Left ventricle myocardium superior (tissue), 1 donor: ENCODE measurements around the gene FOXD3. TPM values are rescaled to one million over a fixed set of nuclear protein-coding genes. Genes with fewer than 3 reads are reported as not detected.
"Not testable (repeated sequence)": the region's sequence is repeated elsewhere in the genome, so short reads cannot be mapped to it uniquely, and the experiment has no call there.

Experiments used
- ATAC-seq: fragments of 200-7000 bp; cut with Tn5 transposase; one replicate; pipeline ENCODE4 v1.9.1; 2020; ENCODE audit warnings: mild to moderate bottlenecking, moderate library complexity
- DNase-seq: peaks from one replicate; pipeline ENCODE4 v3.0.0-alpha.2; 2020
- intact Hi-C: fragments of 100-400 bp; cut with micrococcal nuclease; formaldehyde crosslinking; loops from one replicate; pipeline ENCODE4 v1.11.0; 2022
- microRNA-seq: library from miRNA; unstranded; fragments of <30 nt; microRNA quantifications from one replicate; pipeline ENCODE4 v1.2.0, GENCODE V29; 2020; ENCODE audit warnings: borderline number of aligned reads
- total RNA-seq: library from RNA; stranded (reverse); fragmentation: NEBNext Ultra II Directional; extraction: Animal tissue kit (Norgen Biotek cat#: 25700); gene quantifications from one replicate; pipeline ENCODE4 v1.2.1, GENCODE V29; 2021
- donor health status: DM: no; HTN: yes; CAD: no; lungs with severe emphysema.

FOXD3 gene
- total RNA-seq, 1 donor from 2014 or later = 0.32 TPM

GRCh38 chr1:63330331-63330916, 8.1 kb downstream of the FOXD3 start:
- intact Hi-C loops = no loop called here
- no peak for ATAC-seq
- no peak for DNase-seq

- intact Hi-C loops = no loop called here
- DNase-seq (no peak), ATAC-seq (no peak)
Observed at GRCh38 chr1:63342402-63342801, 20.0 kb downstream of the FOXD3 start.

GRCh38 chr1:63343922-63344321, 21.6 kb downstream of the FOXD3 start:
- ATAC-seq (no peak), DNase-seq (no peak)
- intact Hi-C loops = no loop called here

- no peak for DNase-seq
- intact Hi-C loops = no loop called here
- no peak for ATAC-seq
Observed at GRCh38 chr1:63350320-63350719, 28.0 kb downstream of the FOXD3 start.

- ATAC-seq (no peak), DNase-seq (no peak)
- intact Hi-C loops = no loop called here
Observed at GRCh38 chr1:63352736-63353135, 30.4 kb downstream of the FOXD3 start.

- DNase-seq, ATAC-seq, intact Hi-C loops: not testable (repeated sequence)
Observed at GRCh38 chr1:63356234-63356633, 33.9 kb downstream of the FOXD3 start.

- intact Hi-C loops = no loop called here
- no peak for ATAC-seq
Observed at GRCh38 chr1:63359561-63359960, 37.2 kb downstream of the FOXD3 start.

GRCh38 chr1:63362073-63362472, 39.7 kb downstream of the FOXD3 start:
- intact Hi-C loops = no loop called here

More at GRCh38 chr1:63359561-63359960, 37.2 kb downstream of the FOXD3 start:
- DNase-seq = no peak

GRCh38 chr1:63362578-63362977, 40.2 kb downstream of the FOXD3 start:
- intact Hi-C loops = no loop called here
- ATAC-seq (no peak), DNase-seq (no peak)

More at GRCh38 chr1:63362073-63362472, 39.7 kb downstream of the FOXD3 start:
- DNase-seq (no peak), ATAC-seq (no peak)

- ATAC-seq = no peak
- no peak for DNase-seq
- intact Hi-C loops = no loop called here
Observed at GRCh38 chr1:63363014-63363413, 40.6 kb downstream of the FOXD3 start.

GRCh38 chr1:63366908-63367214, 44.5 kb downstream of the FOXD3 start:
- no peak for DNase-seq
- no peak for ATAC-seq
- intact Hi-C loops = loop anchor here (5.0 kb wide), 1 partner anchor 40 kb away; no protein-coding TSS in a partner anchor

GRCh38 chr1:63367215-63368103, 45.1 kb downstream of the FOXD3 start, which contains the start of gene ALG6:
ALG6 (plus strand) TSS chr1:63367627; CDS start chr1:63370978, 3,351 bp downstream.
- DNase-seq (peak; percentile 98), ATAC-seq (peak; percentile 100)
- intact Hi-C loops = loop anchor here (5.0 kb wide), 1 partner anchor 40 kb away; no protein-coding TSS in a partner anchor

- DNase-seq = no peak
- intact Hi-C loops = loop anchor here (5.0 kb wide), 1 partner anchor 41 kb away; no protein-coding TSS in a partner anchor
- ATAC-seq = no peak
Observed at GRCh38 chr1:63368131-63368530, 45.8 kb downstream of the FOXD3 start.

Small RNA genes within 50 kb of the gene (microRNA-seq; reads per million reads assigned to microRNA genes)
- not detected for gene MIR6068

Other genes starting within 250 kb of the FOXD3 start
- gene ALG6, start 45.1 kb downstream of the FOXD3 start, total RNA-seq = 4.0 TPM
- gene ITGB3BP, start 200.7 kb downstream of the FOXD3 start, total RNA-seq = 12.0 TPM
- 8.0 TPM for gene EFCAB7, start 201.0 kb downstream of the FOXD3 start, total RNA-seq